ENCODE measurements around the gene LINGO3.

Gene LINGO3

DNA sequence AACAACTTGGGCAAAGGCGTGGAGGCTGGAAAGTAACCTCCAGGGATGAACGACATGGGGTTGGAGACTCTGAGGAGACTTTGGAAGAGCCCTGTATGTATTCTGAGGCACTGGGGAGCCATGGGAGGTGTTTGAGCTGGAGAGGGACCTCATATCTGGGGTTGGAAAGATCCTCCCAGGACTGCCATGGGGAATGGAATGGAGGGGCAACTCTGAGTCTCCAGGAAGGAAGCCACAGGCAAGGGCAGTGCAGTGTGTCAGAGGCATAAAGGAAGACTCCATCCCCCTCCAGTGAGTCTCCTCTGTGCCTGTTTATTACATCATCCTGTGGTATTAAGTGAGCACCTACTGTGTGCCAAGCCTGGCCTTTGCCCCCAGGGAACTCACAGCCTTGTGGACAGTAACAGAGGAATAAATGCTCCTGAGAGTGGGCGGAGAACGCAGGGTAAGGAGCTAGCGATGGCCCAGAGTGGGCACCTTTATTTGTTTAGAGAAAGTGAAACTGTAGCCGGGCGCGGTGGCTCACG lies 33.7 kb downstream of the LINGO3 start:
- H3K4me3 ChIP-seq (replicated peaks; ENCODE audit: low read depth, low read length): 0 out of 2 replicates have a peak overlapping the region, but pooled peaks have one; percentile 98
- TF ChIP-seq CTCF (IDR thresholded peaks at IDR 0.05; ENCODE audit: low read depth, low read length, missing control alignments): no peak

DNA sequence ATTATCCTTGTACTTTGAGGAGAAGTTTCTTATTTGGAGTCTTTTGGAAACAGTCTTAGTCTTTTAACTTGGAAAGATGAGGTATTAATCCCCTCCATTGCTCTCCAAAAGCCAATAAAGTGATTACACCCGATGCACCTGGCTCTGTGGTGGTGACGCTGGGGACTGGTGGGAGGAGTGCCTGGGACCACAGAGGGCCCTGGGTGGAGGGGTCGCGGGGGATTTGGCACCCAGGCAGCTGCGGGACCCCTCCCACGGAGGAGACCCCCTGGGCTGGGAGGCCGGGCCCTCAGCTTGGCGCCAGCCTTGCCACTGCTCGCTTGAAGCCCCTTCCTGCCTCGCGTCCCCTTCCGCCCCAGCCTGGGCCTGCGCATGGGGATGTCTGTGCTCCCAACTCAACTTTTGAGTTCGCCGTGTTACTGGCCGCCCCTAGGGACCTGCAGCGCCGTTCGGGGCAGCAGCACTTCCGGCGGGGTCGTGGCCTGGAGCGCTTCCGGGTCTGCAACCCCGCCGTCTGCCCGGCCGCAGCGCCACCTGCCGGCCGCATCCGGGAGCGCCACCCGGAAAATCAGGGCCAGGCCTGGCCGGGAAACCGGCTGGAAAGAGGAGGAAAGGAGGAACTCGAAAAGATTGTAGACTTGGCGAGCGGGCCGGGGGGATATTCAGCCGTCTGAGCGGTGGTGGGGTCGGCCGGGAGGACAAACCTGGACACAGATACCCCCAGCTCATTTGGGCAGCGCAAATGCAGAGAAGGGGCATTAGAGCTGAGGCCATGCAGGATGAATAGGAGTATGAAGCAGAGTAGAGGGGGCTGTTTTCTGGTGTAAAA lies 34.4 kb downstream of the LINGO3 start:
- peak; percentile 95 for TF ChIP-seq CTCF (IDR thresholded peaks at IDR 0.05; ENCODE audit: low read depth, low read length, missing control alignments)
- peak overlapping the region; percentile 98 for H3K4me3 ChIP-seq (replicated peaks; ENCODE audit: low read depth, low read length)
- DNase-seq (ENCODE audit: extremely low read depth, low read depth): no peak

More for the DNA sequence above, 33.7 kb downstream of the LINGO3 start:
- no peak for DNase-seq (ENCODE audit: extremely low read depth, low read depth)

DNA sequence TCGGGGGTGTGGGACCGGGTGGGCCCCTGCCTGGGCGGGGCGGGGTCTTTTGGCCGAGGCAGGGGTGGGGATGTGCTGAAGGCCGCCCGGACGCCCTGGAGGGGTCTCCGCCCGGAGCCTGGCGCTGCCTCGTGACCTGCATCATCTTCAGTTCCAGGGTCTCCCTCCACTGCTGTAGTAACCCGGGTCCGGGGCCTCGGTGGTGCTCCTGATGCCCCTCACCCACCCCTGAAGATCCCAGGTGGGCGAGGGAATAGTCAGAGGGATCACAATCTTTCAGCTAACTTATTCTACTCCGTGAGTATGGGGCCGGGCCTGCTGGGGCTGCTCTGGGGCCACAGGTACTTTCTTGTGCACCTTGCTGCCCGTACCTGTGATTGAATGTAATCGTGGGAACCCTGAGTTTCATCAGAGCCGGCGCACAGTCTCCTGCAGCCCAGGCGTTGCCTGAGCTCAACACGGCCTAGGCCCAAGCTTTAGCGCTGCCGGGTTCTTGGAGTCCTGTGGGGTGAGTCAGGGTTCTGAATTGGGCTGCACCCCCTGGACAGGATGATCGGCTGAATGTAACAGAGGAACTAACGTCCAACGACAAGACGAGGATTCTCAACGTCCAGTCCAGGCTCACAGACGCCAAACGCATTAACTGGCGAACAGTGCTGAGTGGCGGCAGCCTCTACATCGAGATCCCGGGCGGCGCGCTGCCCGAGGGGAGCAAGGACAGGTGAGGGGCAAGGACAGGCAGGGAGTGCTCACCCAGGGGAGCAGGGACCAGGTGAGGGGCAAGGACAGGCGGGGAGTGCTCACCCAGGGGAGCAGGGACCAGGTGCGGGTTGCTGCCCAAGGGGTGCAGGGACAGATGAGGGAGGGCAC lies 36.5 kb downstream of the LINGO3 start:
- TF ChIP-seq CTCF (IDR thresholded peaks at IDR 0.05; ENCODE audit: low read depth, low read length, missing control alignments): no peak
- no peak for DNase-seq (ENCODE audit: extremely low read depth, low read depth)
- H3K4me3 ChIP-seq (replicated peaks; ENCODE audit: low read depth, low read length): peak overlapping the region; percentile 98

DNA sequence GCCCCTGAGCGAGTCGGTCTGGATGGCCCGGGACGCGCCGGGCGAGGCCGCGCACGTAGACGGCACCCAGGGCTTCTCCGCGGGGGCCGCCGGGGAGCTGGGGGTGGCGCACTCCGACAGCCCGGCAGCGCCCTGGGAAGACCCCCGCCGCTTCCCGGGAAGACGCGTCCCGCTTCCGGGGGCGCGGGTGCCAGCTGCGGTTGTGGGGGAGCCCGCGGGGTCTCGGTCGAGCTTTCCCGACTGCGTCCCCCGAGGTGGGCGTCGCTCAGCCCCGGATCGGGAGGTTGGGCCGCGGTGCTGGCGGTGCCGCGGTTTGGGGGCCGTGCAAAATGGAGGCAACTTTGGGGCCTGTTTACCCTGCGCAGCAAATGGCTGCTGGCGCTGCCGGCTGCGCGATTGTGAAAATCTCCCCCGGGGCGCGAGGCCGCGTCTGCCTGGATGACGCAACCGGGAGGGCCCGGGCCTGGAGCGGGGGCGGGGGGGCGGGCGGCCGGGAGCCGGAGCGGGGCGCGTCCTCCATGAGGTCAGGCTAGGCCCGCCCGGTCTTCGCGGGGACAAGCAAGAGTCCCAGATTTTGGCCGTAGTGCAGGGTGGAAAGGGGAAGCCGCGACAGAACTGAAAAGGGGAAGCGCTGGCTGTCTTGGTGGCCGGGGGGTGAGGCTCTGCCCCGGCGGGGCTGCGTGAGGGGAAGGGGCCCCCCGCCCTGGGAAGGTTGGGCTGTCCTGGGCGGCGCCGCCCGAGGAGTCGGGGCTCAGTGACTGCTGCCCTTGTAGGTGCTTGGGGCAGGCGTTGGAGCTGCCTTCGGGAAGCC lies 37.3 kb downstream of the LINGO3 start:
- peak overlapping the region; percentile 98 for H3K4me3 ChIP-seq (replicated peaks; ENCODE audit: low read depth, low read length)
- DNase-seq (ENCODE audit: extremely low read depth, low read depth): no peak
- no peak for TF ChIP-seq CTCF (IDR thresholded peaks at IDR 0.05; ENCODE audit: low read depth, low read length, missing control alignments)

DNA sequence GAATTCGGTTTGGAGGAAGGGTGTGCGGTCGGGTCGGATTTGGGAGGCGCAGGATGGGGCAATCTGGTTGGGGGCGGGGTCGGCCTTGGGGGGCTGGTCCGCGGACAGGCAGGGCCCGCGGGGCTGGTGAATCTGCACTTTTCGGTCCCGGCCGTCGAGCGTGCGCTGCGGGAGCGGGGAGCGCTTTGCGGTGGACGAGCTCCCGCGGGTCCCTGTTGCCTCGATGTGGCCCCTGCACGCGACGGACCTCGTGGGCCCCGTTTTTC lies 37.9 kb downstream of the LINGO3 start:
- DNase-seq (ENCODE audit: extremely low read depth, low read depth): no peak
- peak overlapping the region; percentile 98 for H3K4me3 ChIP-seq (replicated peaks; ENCODE audit: low read depth, low read length)
- TF ChIP-seq CTCF (IDR thresholded peaks at IDR 0.05; ENCODE audit: low read depth, low read length, missing control alignments): no peak
